Neural cell (in vitro differentiated cells): ENCODE measurements around the gene CDKL5. TPM values are rescaled to one million over a fixed set of nuclear protein-coding genes. Genes with fewer than 3 reads are reported as not detected.
"Not testable (repeated sequence)": the region's sequence is repeated elsewhere in the genome, so short reads cannot be mapped to it uniquely, and the experiment has no call there.

Experiments
- H2AFZ ChIP-seq: fragments of 200-600, 300-800 bp; sonication (generic), shearing (Covaris generic); 2 replicates; pipeline ENCODE4 v1.6.0; 2014; ENCODE audit warnings: low read depth, mild to moderate bottlenecking, antibody characterized with exemption, low read length, moderate library complexity
- H3F3A ChIP-seq: fragments of 200-600 bp; shearing (Covaris generic); 2 replicates; pipeline ENCODE4 v1.6.1; 2016; ENCODE audit warnings: mild to moderate bottlenecking, moderate library complexity, mixed read lengths, antibody characterized with exemption, low read length; ENCODE audit not compliant: insufficient read depth, poor library complexity, severe bottlenecking
- H3K27ac ChIP-seq: fragments of 200-600, 300-800 bp; sonication (generic), shearing (Covaris generic); 2 replicates; pipeline ENCODE4 v1.5.1; 2014; ENCODE audit warnings: mild to moderate bottlenecking, low read length, moderate library complexity
- H3K27me3 ChIP-seq: fragments of 300-800, 200-600 bp; sonication (generic), shearing (Covaris generic); 2 replicates; pipeline ENCODE4 v1.6.0; 2014; ENCODE audit warnings: mild to moderate bottlenecking, low read depth, low read length, moderate library complexity; ENCODE audit not compliant: insufficient read depth
- H3K36me3 ChIP-seq: fragments of 300-800, 200-600 bp; sonication (generic), shearing (Covaris generic); 2 replicates; pipeline ENCODE4 v1.5.1; 2014; ENCODE audit warnings: mild to moderate bottlenecking, antibody characterized with exemption, low read length, moderate library complexity; ENCODE audit not compliant: insufficient read depth
- H3K4me2 ChIP-seq: fragments of 300-800, 200-600 bp; sonication (generic), shearing (Covaris generic); 2 replicates; pipeline ENCODE4 v1.6.0; 2014; ENCODE audit warnings: mild to moderate bottlenecking, low read length
- H3K4me3 ChIP-seq: fragments of 300-800, 200-600 bp; sonication (generic), shearing (Covaris generic); 2 replicates; pipeline ENCODE4 v1.5.1; 2014; ENCODE audit warnings: mild to moderate bottlenecking, low read length, moderate library complexity
- H3K79me2 ChIP-seq: fragments of 200-600 bp; shearing (Covaris generic); replicated peaks from 2 replicates; pipeline ENCODE4 v1.6.0; 2014; ENCODE audit warnings: mild to moderate bottlenecking, low read length, moderate library complexity; ENCODE audit not compliant: insufficient read depth
- H3K9ac ChIP-seq: fragments of 300-800, 200-600 bp; sonication (generic), shearing (Covaris generic); 2 replicates; pipeline ENCODE4 v1.6.1; 2016; ENCODE audit warnings: mild to moderate bottlenecking, low read length, mixed read lengths
- H3K9me2 ChIP-seq: fragments of 200-600 bp; shearing (Covaris generic); 2 replicates; pipeline ENCODE4 v1.6.1; 2016; ENCODE audit warnings: mild to moderate bottlenecking, low read length, mixed read lengths; ENCODE audit not compliant: insufficient read depth
- H3K9me3 ChIP-seq: fragments of 200-600, 300-800 bp; sonication (generic), shearing (Covaris generic); 2 replicates; pipeline ENCODE4 v1.6.1; 2016; ENCODE audit warnings: mild to moderate bottlenecking, mixed run types, low read length, moderate library complexity, mixed read lengths
- H4K20me1 ChIP-seq: fragments of 200-600 bp; shearing (Covaris generic); 2 replicates; pipeline ENCODE4 v1.6.1; 2016; ENCODE audit warnings: mild to moderate bottlenecking, mixed run types; ENCODE audit not compliant: insufficient read depth
- EP300 ChIP-seq: fragments of 450-650 bp; conservative IDR thresholded peaks from 2 replicates; pipeline ENCODE4 v1.6.1; 2014; ENCODE audit warnings: antibody characterized with exemption, mild to moderate bottlenecking, moderate library complexity; ENCODE audit not compliant: poor library complexity, severe bottlenecking
- EZH2 ChIP-seq: fragments of 200-600, 300-800 bp; shearing (Covaris generic), sonication (generic); IDR thresholded peaks from 2 replicates; pipeline ENCODE4 v1.6.1; 2014; ENCODE audit warnings: antibody characterized with exemption, low read length, borderline replicate concordance, mild to moderate bottlenecking; ENCODE audit not compliant: insufficient read depth, poor library complexity, severe bottlenecking
- MXI1 ChIP-seq: fragments of 450-650 bp; conservative IDR thresholded peaks from 2 replicates; pipeline ENCODE4 v1.6.1; 2014; ENCODE audit warnings: antibody characterized with exemption, mild to moderate bottlenecking; ENCODE audit not compliant: poor library complexity, severe bottlenecking
- POLR2AphosphoS5 ChIP-seq: IDR thresholded peaks from 2 replicates; pipeline ENCODE4 v1.6.1; 2012
- RAD21 ChIP-seq: fragments of 450-650 bp; conservative IDR thresholded peaks from 2 replicates; pipeline ENCODE4 v1.6.1; 2014; ENCODE audit warnings: antibody characterized with exemption, mild to moderate bottlenecking, moderate library complexity
- REST ChIP-seq: IDR thresholded peaks from 2 replicates; pipeline ENCODE4 v1.6.1; 2012; ENCODE audit warnings: borderline replicate concordance
- SMC3 ChIP-seq: fragments of 450-650 bp; conservative IDR thresholded peaks from 2 replicates; pipeline ENCODE4 v1.6.1; 2014; ENCODE audit warnings: antibody characterized with exemption, mild to moderate bottlenecking, moderate library complexity; ENCODE audit not compliant: poor library complexity
- TAF1 ChIP-seq: IDR thresholded peaks from 2 replicates; pipeline ENCODE4 v1.6.1; 2012; ENCODE audit warnings: low read depth
- polyA plus RNA-seq: library from polyadenylated mRNA; depleted of rRNA; stranded (reverse); fragments of >200 nt; gene quantifications from 2 replicates; pipeline ENCODE4 v1.2.3, GENCODE V29; 2014
- TF ChIP-seq, protein P1 (sequence below): fragments of 450-650 bp; IDR thresholded peaks from 2 replicates; pipeline ENCODE4 v1.5.1; 2014; ENCODE audit warnings: antibody characterized with exemption, mild to moderate bottlenecking, moderate library complexity; ENCODE audit not compliant: poor library complexity, severe bottlenecking

The CDKL5 gene
- polyA plus RNA-seq, 1 donor from 2014 or later = 5.3 TPM

- no peaks in the 10 kb centered on the region for H3K79me2 ChIP-seq
- no peak overlapping the region for H2AFZ ChIP-seq
- H3F3A ChIP-seq = no peaks in the 10 kb centered on the region
- TF ChIP-seq MXI1 = no peak
- TF ChIP-seq, protein P1, sequence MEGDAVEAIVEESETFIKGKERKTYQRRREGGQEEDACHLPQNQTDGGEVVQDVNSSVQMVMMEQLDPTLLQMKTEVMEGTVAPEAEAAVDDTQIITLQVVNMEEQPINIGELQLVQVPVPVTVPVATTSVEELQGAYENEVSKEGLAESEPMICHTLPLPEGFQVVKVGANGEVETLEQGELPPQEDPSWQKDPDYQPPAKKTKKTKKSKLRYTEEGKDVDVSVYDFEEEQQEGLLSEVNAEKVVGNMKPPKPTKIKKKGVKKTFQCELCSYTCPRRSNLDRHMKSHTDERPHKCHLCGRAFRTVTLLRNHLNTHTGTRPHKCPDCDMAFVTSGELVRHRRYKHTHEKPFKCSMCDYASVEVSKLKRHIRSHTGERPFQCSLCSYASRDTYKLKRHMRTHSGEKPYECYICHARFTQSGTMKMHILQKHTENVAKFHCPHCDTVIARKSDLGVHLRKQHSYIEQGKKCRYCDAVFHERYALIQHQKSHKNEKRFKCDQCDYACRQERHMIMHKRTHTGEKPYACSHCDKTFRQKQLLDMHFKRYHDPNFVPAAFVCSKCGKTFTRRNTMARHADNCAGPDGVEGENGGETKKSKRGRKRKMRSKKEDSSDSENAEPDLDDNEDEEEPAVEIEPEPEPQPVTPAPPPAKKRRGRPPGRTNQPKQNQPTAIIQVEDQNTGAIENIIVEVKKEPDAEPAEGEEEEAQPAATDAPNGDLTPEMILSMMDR = no peak
- TF ChIP-seq TAF1 = no peak
- TF ChIP-seq EZH2 = no peak
- TF ChIP-seq EP300 = no peak
- no peak for TF ChIP-seq POLR2AphosphoS5
- no peak for TF ChIP-seq REST
- TF ChIP-seq SMC3 = no peak
- TF ChIP-seq RAD21 = no peak
- H3K4me3 ChIP-seq = no peak overlapping the region
- H3K27me3 ChIP-seq = no peaks in the 10 kb centered on the region
- no peak overlapping the region for H3K9ac ChIP-seq
- no peaks in the 10 kb centered on the region for H3K36me3 ChIP-seq
- no peaks in the 10 kb centered on the region for H3K9me3 ChIP-seq
- no peaks in the 10 kb centered on the region for H3K9me2 ChIP-seq
- no peaks in the 10 kb centered on the region for H4K20me1 ChIP-seq
- H3K4me2 ChIP-seq = no peak overlapping the region
- no peak overlapping the region for H3K27ac ChIP-seq
These were observed 157.6 kb downstream of the CDKL5 start for GRCh38 chrX:18582910-18583493.

- not testable (repeated sequence) for H3K27me3 ChIP-seq, H3K9ac ChIP-seq, H3K4me2 ChIP-seq, H3K36me3 ChIP-seq, H3F3A ChIP-seq, H3K27ac ChIP-seq, H3K9me3 ChIP-seq, H4K20me1 ChIP-seq, H3K4me3 ChIP-seq, H2AFZ ChIP-seq, H3K79me2 ChIP-seq, H3K9me2 ChIP-seq
These were observed 163.9 kb downstream of the CDKL5 start for GRCh38 chrX:18589292-18589691.

DNA sequence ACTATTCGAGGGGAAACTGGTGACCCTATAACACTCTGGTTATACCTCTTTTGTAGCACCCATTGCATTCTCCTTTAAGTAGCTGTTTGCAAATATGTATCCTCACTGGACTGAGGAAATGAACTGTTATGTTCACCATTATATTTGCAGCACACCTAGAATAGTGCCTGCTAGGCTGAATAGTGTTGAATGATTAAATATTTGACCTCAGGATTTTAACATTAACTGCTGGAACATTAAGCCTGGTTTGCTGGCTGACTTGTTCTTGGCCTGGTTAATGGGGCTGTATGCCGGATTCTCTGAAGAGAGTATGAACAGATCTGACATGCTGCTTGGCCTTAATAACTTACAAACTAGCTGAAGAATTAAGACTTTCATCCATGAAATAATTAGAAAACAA, 166.4 kb downstream of the CDKL5 start:
- H3K9me3 ChIP-seq = no peaks in the 10 kb centered on the region
- H2AFZ ChIP-seq = no peak overlapping the region
- H3K27me3 ChIP-seq = no peaks in the 10 kb centered on the region
- H3K9ac ChIP-seq = no peak overlapping the region
- no peak overlapping the region for H3K27ac ChIP-seq
- H3K9me2 ChIP-seq = no peaks in the 10 kb centered on the region
- no peaks in the 10 kb centered on the region for H3F3A ChIP-seq
- no peak overlapping the region for H3K4me3 ChIP-seq
- TF ChIP-seq RAD21 = no peak
- no peak for TF ChIP-seq POLR2AphosphoS5
- no peak for TF ChIP-seq REST
- TF ChIP-seq EZH2 = no peak
- TF ChIP-seq, protein P1 = no peak
- no peak for TF ChIP-seq SMC3
- no peak for TF ChIP-seq MXI1
- TF ChIP-seq EP300 = no peak
- no peak for TF ChIP-seq TAF1
- no peaks in the 10 kb centered on the region for H3K36me3 ChIP-seq
- H3K79me2 ChIP-seq = no peaks in the 10 kb centered on the region
- no peaks in the 10 kb centered on the region for H4K20me1 ChIP-seq
- H3K4me2 ChIP-seq = no peak overlapping the region
